ENCODE results near the gene METAP1D.

The METAP1D gene

DNA sequence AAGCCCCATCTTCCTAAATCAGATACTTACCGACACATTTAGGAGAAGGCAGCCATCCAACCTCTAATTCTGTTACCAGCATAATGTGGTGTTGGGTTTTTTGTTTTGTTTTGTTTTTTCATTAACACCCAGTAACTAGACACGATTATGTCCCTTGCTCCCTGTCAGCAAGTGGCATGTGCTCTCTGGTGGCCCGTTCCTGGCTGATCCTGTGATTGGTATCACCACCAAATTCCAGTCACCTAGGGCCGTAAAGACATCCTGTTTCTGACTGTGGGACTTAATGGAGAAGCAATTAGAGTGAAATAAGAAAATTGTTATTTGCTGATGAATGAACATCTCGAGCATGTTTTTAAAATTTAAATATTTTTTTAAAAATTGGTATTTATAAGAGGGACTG, 79.7 kb downstream of the METAP1D start:
- no peak for DNase-seq

DNA sequence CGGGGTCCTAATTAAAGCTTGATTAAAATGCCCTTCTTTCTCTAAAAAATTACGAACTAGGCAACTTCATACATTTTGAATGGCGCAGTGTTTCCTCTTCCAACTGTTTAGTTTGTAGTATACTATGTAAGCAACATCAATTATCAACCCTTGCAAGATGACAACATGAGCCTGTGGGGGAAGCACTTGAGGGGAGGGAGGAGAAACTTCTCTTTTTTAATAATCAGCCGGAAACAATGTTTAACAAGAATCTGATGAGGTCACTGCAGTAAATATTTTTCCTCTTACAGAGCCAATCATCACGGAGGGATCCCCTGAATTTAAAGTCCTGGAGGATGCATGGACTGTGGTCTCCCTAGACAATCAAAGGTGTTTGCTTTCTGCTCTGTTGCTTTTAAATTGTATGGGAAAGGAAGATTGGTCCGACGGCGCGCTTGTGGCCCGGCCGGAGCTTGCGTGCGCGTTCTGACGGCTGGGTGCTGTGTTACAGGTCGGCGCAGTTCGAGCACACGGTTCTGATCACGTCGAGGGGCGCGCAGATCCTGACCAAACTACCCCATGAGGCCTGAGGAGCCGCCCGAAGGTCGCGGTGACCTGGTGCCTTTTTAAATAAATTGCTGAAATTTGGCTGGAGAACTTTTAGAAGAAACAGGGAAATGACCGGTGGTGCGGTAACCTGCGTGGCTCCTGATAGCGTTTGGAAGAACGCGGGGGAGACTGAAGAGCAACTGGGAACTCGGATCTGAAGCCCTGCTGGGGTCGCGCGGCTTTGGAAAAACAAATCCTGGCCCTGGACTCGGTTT, 80.3 kb downstream of the METAP1D start:
- DNase-seq: no peak

DNA sequence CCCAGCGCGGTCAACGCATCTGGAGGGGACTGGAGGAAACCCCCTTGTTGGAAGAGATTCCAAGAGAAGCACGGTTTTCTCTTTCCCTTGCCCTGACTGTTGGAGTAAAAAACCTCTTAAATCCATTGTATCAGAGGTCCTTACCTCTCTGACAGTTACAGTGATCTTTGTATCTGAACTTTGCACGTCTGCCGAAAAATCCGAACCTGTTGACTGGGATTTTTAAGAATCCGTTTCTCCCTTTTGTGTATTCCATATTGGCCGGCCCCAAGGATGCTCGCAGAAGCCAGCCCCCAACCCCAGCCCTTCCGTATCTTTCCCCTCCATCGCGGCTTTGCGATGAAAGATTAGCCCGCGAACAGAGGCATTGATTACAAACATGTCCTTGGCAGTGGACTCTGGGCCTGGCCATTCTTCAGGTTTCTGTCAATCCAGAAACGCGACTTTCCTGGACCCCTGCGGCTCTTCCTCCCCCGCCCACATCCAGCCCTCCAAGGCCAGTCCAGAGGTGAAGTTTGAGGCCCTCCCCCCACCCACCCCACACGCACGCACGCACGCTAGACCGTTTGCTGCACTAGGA, 81.0 kb downstream of the METAP1D start:
- no peak for DNase-seq

DNA sequence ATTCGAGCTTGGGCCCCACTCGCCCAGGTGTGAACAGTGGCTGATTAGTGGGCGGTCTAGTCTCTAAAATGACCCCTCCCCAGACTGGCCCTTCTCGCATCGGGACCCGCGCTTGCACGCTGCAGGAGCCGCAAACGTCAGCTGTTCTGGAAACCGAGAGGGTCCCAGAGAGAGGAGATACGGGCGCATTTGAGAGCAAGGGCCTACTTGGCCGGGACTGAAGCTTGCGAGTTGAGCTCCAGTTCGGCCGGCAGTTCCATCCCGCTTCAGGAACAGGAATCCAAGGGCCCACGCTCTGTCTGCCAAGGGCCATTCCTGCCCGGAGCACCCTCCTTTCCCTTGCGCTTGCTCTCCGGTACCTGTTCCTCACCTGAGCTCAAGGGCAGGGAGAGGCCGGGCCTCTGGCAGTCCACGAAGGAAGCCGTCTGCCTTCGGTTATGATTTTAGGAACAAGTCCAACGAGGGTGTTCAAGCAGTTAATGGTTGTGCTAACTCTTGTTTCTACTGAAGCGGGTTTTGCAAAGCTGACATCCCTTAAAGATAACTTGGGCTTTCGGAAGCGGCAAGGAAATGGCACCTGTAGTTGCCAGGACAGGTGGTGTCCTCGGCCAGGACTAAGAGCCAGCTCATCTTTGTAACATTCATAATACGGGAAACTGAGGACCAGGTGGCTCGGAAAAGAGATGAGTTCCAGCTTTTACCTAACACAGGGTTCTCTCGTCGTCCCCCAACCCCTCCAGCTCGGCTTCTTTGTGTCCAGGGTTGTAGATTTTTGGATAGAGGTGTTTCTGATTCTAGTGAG, 81.7 kb downstream of the METAP1D start:
- no peak for DNase-seq

DNA sequence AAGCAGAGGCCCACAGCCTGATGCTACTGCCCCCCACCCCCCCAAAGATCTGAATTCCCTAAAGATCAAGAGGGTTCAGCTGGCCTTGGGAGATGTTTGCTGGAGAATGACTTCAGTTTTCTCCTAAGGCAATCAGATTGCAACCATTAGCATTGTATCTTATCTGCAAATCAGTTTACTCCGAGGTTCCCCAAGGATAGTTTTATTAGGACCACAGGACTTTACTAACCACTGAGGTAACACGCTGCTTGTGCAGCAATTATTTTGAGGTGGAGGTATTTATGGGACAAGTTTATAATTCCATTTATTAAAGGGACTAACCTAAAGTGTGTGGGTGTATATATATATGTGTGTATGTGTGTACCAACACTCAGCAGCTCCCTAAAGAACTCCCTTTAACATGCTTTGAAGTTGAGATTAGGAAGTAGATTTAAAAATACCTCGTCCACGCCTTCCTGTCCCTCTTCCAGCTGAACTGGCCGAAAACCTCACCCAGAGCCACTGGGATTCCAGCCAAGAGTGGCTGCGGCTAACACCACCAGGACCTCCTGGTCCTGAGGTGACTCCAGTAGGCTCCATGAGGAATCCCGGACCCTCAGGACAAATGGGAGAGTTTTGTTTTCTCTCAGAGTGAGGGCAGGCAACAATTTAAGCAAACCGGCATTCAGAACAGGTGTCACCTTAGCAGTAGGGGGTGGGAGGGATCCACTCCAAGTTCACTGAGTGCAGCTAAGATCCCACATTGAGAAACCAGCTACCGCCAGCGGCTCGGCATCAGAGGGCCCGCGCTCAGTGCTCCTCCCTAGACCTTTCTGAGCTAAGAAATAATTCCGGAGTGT, 82.6 kb downstream of the METAP1D start:
- DNase-seq: no peak

DNA sequence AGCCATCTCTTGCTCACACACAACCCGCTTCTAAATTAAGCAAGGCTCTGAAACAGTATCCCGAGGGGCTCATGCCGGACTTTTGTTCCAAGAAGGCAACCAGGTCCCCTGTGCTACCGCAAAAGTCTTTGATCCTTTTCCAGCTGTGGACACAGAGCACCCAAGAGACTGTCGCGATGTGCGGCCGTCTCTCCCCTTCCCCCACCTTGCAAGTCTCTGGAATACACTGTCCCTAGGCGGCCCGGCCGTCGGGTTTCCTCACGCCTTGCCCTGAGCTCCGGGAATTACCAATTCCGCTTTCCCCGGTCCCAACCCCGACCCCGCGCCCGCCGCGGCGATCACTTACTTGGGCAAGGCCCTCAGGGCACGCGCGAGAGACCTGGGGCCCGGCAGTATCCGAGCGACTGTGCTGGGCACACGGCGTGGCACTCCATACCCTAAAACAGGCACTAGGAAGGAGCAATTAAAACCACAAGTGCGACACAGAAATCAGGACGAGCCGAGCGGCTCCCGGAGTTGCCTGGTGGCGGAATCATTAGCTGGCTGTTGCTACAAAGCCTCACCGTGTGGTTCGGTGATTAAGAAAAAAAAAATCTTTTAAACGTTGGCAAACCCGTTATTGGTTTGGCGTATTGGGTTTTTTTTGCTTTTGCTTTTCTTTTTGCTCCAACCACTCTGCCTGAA, 83.3 kb downstream of the METAP1D start:
- no peak for DNase-seq

DNA sequence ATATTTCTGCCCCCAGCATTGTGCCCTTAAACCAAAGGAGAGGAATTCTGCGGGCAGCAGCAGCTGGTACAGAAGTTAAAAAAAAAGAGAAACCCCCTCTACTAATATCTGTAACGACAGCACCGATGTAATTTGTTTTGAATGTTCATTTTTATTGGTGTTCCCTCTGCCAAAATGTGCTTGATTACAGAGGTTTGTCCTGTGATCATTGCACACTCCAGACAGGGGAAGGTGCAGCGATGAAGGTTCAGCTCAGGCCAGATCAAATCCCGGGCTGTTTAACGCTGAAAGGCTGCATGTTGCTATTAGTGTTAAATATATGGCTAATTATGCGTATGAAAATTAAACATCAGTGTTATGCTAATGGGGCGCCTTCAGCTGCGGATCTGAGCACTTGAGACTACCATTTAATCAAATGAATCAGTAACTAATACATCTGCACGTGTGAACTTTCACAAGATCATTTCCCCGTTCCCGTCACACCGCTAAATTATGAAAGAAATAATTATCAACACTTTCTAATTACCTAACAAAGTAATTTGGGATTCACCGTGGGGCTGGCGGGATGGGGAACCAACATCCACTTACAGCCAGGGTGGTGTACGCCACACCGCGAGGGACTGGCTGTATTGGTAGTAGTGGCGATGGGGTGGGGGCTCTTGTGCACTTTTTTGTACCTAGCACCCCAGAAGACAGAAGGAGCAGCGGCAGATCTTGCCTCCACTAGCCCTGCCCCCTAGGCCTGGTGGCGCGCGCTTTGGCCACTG, 84.1 kb downstream of the METAP1D start:
- no peak for DNase-seq

DNA sequence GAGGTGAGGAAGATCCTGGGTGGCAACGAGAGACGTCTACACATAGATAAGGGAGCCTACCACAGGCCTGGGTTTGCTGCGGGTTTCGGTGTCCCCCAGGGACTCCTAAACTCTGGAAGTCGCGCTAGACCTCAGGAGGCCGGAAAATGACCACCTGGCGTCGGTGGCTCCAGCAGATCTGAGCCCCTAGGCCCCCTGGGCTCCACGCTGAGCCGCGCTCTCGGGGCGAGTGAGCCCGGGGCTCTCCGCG, 84.6 kb downstream of the METAP1D start:
- no peak for DNase-seq

DNA sequence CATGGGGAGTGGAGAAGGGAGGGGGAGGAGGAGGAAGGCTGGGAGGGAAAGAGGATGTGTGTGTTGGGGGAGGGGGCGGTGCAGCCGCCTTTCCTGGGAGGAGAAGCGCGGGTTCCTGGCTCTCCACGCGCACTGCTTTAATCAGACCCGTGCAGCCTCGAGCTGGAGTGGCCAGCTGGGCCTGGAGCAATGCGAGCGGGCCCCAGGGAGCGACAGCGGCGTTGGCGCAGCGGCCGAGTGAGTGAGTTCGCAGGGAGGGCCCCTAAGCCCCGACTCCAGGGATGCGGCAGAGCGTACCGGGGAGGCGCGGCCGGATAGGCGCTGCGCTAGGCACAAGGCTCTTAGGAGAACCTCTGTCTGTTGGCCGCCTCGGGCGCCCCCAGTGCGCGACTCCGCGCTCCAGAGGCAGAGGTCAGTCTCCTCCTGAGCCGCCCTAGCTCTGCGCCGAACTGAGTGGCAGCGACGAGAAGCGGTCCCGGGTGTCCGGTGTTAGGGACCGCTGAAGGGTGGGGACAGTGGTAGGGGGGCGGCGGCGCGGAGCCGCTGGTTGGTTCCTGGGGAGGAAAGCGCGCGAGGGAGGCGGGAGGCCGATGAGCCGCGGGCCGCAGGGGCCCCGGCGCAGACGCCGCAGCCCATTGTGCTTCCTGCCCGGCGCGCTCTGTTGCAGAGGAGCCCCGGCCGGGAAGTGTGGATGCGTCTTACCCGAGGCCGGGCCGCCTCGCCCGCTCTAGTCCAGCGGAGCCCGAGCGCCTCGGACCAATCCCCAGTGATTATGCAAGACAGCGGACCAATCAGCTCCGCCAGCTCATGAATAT, 85.1 kb downstream of the METAP1D start:
- peak in 38 of 56 donors; percentile 14 to 80 (median 44) for DNase-seq

DNA sequence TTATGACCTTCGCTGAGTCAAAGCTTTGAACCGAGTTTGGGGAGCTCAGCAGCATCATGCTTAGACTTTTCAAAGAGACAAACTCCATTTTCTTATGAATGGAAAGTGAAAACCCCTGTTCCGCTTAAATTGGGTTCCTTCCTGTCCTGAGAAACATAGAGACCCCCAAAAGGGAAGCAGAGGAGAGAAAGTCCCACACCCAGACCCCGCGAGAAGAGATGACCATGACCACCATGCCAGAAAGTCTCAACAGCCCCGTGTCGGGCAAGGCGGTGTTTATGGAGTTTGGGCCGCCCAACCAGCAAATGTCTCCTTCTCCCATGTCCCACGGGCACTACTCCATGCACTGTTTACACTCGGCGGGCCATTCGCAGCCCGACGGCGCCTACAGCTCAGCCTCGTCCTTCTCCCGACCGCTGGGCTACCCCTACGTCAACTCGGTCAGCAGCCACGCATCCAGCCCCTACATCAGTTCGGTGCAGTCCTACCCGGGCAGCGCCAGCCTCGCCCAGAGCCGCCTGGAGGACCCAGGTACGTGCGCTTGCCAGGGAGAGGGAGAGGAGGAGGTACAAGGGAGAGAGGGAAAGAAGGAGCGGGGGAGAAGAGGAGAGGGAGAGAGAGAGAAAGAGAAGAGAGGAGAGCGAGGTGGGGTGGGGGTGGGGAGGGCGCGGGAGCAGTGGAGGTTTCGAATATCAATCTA, 85.9 kb downstream of the METAP1D start, which contains the start of gene DLX1:
DLX1 (plus strand) TSS at position 48 of the 700 bp plus-strand sequence; CDS start at position 219, 171 bp downstream.
- DNase-seq: no peak

DNA sequence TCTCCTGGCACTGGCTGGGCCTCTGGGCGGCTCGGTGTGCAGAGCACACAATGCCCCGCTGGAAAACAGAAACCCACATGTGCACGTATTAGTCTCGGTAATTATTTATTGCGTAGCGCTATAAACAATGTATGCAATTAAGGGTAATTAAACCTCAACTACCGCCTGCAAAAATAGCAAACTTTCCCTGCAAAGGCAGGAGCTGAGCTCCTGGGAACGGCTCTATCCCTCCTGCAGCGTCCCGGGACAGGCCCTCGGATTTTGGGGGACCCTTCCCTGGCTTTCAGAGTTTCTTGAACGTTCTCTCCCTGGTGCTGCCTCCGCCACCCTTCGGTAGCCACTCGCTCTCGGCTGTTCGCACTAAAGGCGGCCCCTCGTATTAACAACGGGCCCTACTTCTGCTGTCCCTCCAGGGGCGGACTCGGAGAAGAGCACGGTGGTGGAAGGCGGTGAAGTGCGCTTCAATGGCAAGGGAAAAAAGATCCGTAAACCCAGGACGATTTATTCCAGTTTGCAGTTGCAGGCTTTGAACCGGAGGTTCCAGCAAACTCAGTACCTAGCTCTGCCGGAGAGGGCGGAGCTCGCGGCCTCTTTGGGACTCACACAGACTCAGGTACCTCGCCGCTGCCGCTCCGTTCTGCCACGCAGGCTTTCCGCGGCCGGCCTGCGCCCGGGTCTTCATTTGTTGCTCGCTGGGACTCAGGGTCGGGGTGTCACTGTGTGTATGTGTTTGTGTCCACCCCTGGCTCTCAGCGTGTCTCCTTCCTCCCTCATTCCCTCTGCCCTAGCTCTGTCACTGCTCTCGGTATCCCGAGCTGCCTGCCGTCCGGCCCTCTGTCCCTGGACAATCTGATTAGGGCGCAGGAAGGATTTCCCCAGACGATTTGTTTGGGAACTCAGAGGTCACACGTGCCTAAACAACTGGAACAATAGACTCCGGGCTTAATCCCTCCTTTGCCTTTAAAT, 86.8 kb downstream of the METAP1D start:
- no peak for DNase-seq

DNA sequence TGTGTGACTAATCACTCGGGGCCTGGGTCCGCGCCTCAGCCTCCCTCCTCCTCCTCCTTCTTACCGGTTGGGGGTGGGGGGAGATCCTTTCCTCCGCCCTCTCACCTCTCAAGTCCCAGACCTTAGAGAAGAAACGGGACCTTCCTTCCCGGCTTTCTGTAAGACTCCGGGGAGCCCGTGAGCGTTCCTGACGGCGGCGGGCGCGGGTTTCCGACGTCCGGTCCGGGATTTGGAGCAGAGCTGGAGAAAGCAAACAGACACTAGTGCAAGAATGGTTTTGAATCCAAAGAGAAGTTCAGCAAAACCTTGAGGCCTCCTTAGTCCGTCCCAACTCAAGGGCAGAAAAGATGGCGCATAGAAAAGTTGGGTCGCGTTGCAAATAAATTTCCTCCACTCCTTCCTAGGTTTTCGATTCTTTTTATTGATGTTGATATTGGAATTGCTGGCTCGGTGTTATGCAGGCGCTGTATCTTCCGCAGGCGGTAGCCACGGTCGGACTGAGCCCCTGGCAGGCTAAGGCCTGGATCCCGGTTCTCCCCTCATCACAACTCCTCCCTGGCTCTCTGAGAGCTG, 87.5 kb downstream of the METAP1D start:
- DNase-seq: no peak

DNA sequence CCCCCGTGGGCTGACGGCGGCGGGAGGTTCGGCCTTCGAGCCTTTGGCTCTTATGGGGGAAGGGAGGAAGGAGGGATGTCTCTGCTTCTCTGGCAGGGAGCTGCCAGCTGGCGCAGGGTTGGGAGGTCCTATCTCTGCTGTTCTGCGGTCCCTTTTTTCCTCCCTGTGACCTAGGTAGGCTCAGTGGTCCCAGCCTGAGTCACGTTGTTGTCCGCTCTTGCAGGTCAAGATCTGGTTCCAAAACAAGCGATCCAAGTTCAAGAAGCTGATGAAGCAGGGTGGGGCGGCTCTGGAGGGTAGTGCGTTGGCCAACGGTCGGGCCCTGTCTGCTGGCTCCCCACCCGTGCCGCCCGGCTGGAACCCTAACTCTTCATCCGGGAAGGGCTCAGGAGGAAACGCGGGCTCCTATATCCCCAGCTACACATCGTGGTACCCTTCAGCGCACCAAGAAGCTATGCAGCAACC, 88.1 kb downstream of the METAP1D start:
- no peak for DNase-seq

DNA sequence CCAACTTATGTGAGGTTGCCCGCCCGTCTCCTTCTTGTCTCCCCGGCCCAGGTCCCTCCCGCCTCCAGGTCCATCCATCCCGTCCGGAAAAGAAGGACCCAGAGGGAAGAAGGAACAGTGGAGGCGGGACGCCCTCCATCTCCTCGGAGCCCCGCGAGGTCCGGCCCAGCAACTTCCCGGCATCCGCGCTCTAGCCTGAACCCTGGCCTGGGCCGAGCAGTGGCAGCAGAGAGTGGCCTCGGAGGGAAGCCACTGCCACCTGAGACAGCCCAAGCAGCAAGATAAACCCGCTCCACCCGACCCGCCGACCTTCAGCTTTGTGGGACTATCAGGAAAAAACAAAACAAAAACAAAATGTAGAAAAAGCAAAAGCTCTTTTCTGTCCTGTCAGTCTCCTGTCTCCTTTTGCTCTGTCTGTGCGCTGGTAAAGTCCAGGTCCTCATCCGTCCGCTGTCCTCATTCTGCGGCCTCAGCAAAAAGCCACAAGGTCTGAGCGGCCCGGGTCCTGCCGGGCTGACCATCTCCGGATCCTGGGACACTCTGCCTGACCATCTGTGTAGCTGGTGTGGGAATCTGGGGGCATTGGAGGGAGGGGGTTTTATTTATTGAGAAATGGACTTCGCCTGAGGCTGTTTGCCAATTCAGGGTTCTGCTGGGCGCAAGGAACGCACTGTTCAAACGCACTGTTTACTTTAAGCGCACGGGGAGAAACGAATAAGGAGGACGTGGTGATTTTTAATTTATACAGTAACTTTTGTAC, 88.7 kb downstream of the METAP1D start:
- no peak for DNase-seq

DNA sequence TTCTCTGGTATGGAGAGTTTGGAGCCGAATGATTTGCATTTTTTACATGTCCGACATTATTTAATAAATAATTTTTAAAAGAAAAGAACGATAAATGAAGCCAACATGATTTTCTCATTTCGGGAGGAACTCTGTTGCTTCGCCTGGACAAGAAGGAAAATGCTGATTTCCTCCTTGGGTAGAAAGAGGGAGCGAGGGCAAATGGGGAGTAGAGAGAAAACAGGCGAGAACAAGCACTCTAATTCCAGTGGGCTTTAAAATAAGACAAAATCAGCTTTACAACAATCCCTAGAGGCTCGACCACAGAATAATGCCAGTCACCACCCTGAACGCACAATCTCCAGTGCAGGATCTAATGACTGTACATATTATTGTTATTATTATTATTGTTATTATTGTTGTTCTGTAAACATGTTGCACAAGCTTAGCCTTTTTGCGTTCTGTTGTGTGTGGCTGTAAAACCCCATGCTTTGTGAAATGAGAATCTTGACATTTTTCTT, 89.3 kb downstream of the METAP1D start:
- no peak for DNase-seq

DNA sequence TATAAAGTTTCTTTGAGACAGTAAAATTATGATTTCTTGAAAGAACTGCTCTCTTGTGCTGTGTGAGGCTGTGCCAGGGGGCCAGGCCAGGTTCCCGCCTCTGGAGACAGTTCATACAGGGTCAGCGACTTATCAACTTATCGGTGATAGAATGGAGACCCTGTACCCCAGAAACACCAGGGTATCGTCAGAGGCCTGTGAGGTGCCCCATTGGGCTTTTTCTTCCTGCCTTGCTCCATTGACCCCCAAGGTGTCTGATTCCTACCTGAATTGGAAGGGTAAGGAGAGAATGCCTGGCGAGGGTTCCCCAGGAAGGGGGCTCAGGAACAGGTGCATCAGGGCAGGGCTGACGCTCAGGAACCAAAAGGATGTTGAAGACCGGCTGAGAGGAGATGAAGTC, 89.9 kb downstream of the METAP1D start:
- no peak for DNase-seq

All from amygdala (tissue), 56 donors.